OCI-LY7 (cell line): ENCODE results near the gene KLF8. TPM values are rescaled to one million over a fixed set of nuclear protein-coding genes. Genes with fewer than 3 reads are reported as not detected.

Source experiments
- BruUV-seq: library from RNA; stranded (reverse); fragments of 400-500 nt; replicated peaks from 2 replicates; lab custom pipeline; 2021; lab: Mats Ljungman, UMichigan
- CTCF ChIA-PET: fragments of 300-600 bp; sonication (Branson Sonifier 250); formaldehyde crosslinking; loops from one replicate; lab custom pipeline; 2022; ENCODE audit warnings: antibody characterized with exemption; ENCODE audit not compliant: unreplicated experiment; lab: Charles Lee
- POLR2A ChIA-PET: fragments of 300-600 bp; sonication (Branson Sonifier 250); formaldehyde crosslinking; loops from one replicate; lab custom pipeline; 2022; ENCODE audit warnings: antibody characterized with exemption; lab: Charles Lee
- DNase-seq: peaks from one replicate; pipeline ENCODE4 v3.0.0-alpha.2; 2015; ENCODE audit warnings: low spot score
- H2AFZ ChIP-seq: fragments of 200-600 bp; sonication (generic), shearing (Covaris generic); 2 replicates; pipeline ENCODE4 v1.6.1; 2014; ENCODE audit warnings: mild to moderate bottlenecking, antibody characterized with exemption, low read length, moderate library complexity
- H3K27ac ChIP-seq: fragments of 200-600 bp; sonication (generic); 2 replicates; pipeline ENCODE4 v1.5.1; 2014; ENCODE audit warnings: mixed run types, low read depth, mild to moderate bottlenecking, moderate library complexity, low read length, inconsistent platforms; ENCODE audit not compliant: poor library complexity, severe bottlenecking
- H3K36me3 ChIP-seq: fragments of 200-600 bp; sonication (generic); 2 replicates; pipeline ENCODE4 v1.6.1; 2014; ENCODE audit warnings: mild to moderate bottlenecking, antibody characterized with exemption, low read length, moderate library complexity, mixed read lengths; ENCODE audit not compliant: insufficient read depth
- H3K4me1 ChIP-seq: fragments of 200-600 bp; sonication (generic); 2 replicates; pipeline ENCODE4 v1.5.1; 2014; ENCODE audit warnings: mild to moderate bottlenecking, low read length; ENCODE audit not compliant: insufficient read depth, poor library complexity, severe bottlenecking
- H3K4me2 ChIP-seq: fragments of 200-600 bp; sonication (generic); 2 replicates; pipeline ENCODE4 v1.6.1; 2014; ENCODE audit warnings: mild to moderate bottlenecking, low read length
- H3K4me3 ChIP-seq: fragments of 200-600 bp; sonication (generic); 2 replicates; pipeline ENCODE4 v1.5.1; 2014; ENCODE audit warnings: mild to moderate bottlenecking, low read depth, low read length; ENCODE audit not compliant: poor library complexity, severe bottlenecking
- H3K79me2 ChIP-seq: fragments of 200-600 bp; sonication (generic); 2 replicates; pipeline ENCODE4 v1.6.1; 2016; ENCODE audit warnings: low read depth, mild to moderate bottlenecking, low read length, moderate library complexity, mixed read lengths; ENCODE audit not compliant: insufficient read depth
- H3K9me2 ChIP-seq: fragments of 200-600 bp; sonication (generic); 2 replicates; pipeline ENCODE4 v1.6.1; 2016; ENCODE audit warnings: mild to moderate bottlenecking, low read length, mixed read lengths; ENCODE audit not compliant: insufficient read depth
- H3K9me3 ChIP-seq: fragments of 200-600 bp; sonication (generic); 2 replicates; pipeline ENCODE4 v1.6.1; 2014; ENCODE audit warnings: mild to moderate bottlenecking, mixed run types, low read length, mixed read lengths
- H4K20me1 ChIP-seq: fragments of 200-600 bp; sonication (generic); 2 replicates; pipeline ENCODE4 v1.6.1; 2014; ENCODE audit warnings: mild to moderate bottlenecking, antibody characterized with exemption, low read length, moderate library complexity, mixed read lengths; ENCODE audit not compliant: insufficient read depth
- CTCF ChIP-seq: fragments of 200-600 bp; sonication (generic); conservative IDR thresholded peaks from 2 replicates; pipeline ENCODE4 v1.5.1; 2014; ENCODE audit warnings: mild to moderate bottlenecking, antibody characterized with exemption, low read length, moderate library complexity, mixed read lengths
- EZH2phosphoT487 ChIP-seq: fragments of 200-600 bp; sonication (generic); IDR thresholded peaks from 2 replicates; pipeline ENCODE4 v1.6.1; 2018; ENCODE audit warnings: low read depth, borderline replicate concordance, mild to moderate bottlenecking, mixed run types, antibody characterized with exemption, low read length, moderate library complexity, mixed read lengths
- intact Hi-C: fragments of 100-400 bp; cut with micrococcal nuclease; formaldehyde crosslinking; loops from one replicate; pipeline ENCODE4 v1.10.0; 2022; ENCODE audit not compliant: unreplicated experiment
- total RNA-seq, 2 experiments: library from RNA; depleted of rRNA in 1 of 2; stranded (reverse); fragments of >200 nt in 1 of 2; shearing (Covaris generic) in 1 of 2; gene quantifications; 2 replicates each; pipeline ENCODE4 v1.2.3, GENCODE V29; 2014 to 2022

KLF8 gene
- total RNA-seq, 2 experiments from 2014 or later = not detected

- intact Hi-C loops = no loop called here
- Histone ChIP-seq H3K4me3 (no peak overlapping the region), H3K4me2 (no peak overlapping the region), H4K20me1 (no peaks in the 10 kb centered on the region), H3K36me3 (no peaks in the 10 kb centered on the region), H3K79me2 (no peaks in the 10 kb centered on the region), H3K27ac (no peak overlapping the region), H3K4me1 (no peaks in the 10 kb centered on the region), H3K9me2 (no peaks in the 10 kb centered on the region), H3K9me3 (no peaks in the 10 kb centered on the region), H2AFZ (no peak overlapping the region)
- CTCF ChIA-PET = no interaction called here
- POLR2A ChIA-PET = no interaction called here
- DNase-seq = no peak
- BruUV-seq = no TSS peak
- TF ChIP-seq CTCF (no peak), EZH2phosphoT487 (no peak)
Measured at GRCh38 chrX:56310581-56310980, 78.4 kb downstream of the KLF8 start.

GRCh38 chrX:56313308-56313707 lies 81.2 kb downstream of the KLF8 start:
- Histone ChIP-seq H3K9me3 (no peaks in the 10 kb centered on the region), H3K4me1 (no peaks in the 10 kb centered on the region), H3K36me3 (no peaks in the 10 kb centered on the region), H3K79me2 (no peaks in the 10 kb centered on the region), H4K20me1 (no peaks in the 10 kb centered on the region), H2AFZ (no peak overlapping the region), H3K9me2 (no peaks in the 10 kb centered on the region), H3K4me3 (no peak overlapping the region), H3K4me2 (no peak overlapping the region), H3K27ac (no peak overlapping the region)
- intact Hi-C loops = no loop called here
- DNase-seq = no peak
- BruUV-seq = no TSS peak
- TF ChIP-seq CTCF (no peak), EZH2phosphoT487 (no peak)
- ChIA-PET CTCF (no interaction called here), POLR2A (no interaction called here)

GRCh38 chrX:56314334-56314733 lies 82.2 kb downstream of the KLF8 start:
- H3K4me2 ChIP-seq = no peak overlapping the region
- no peaks in the 10 kb centered on the region for H3K9me3 ChIP-seq
- no peaks in the 10 kb centered on the region for H3K79me2 ChIP-seq
- TF ChIP-seq EZH2phosphoT487 (no peak), CTCF (no peak)
- H3K4me3 ChIP-seq = no peak overlapping the region
- no peaks in the 10 kb centered on the region for H3K36me3 ChIP-seq
- no peaks in the 10 kb centered on the region for H4K20me1 ChIP-seq
- POLR2A ChIA-PET = interaction anchor here (0.7 kb wide), 1 partner anchor 106 kb away, joined by 5 read pairs; no protein-coding TSS in a partner anchor
- intact Hi-C loops = no loop called here
- BruUV-seq = no TSS peak
- no peak for DNase-seq
- CTCF ChIA-PET = no interaction called here
- H2AFZ ChIP-seq = no peak overlapping the region
- no peaks in the 10 kb centered on the region for H3K9me2 ChIP-seq
- no peak overlapping the region for H3K27ac ChIP-seq
- H3K4me1 ChIP-seq = no peaks in the 10 kb centered on the region
